Stomach (tissue), 9 donors: ENCODE results near the gene RBL1. TPM values are rescaled to one million over a fixed set of nuclear protein-coding genes. Genes with fewer than 3 reads are reported as not detected.
"Not testable (repeated sequence)": the region's sequence is repeated elsewhere in the genome, so short reads cannot be mapped to it uniquely, and the experiment has no call there.

Source experiments
- DNase-seq, 2 donors: peaks; one replicate each; pipeline versions ENCODE4 v3.0.0 to v3.0.0-alpha.2; 2013 to 2019
- H3K27ac ChIP-seq, 5 donors: fragments of 200-600 bp in 4 of 5; sonication (generic) in 4 of 5; one replicate each; pipeline ENCODE4 v1.5.1; 2013 to 2019; ENCODE audit warnings: mild to moderate bottlenecking in 1 of 5, moderate library complexity in 1 of 5
- H3K27me3 ChIP-seq, 3 donors: fragments of 200-600 bp; sonication (generic); one replicate each; pipeline ENCODE4 v1.5.1; 2017 to 2019; ENCODE audit warnings: mixed run types in 1 of 3
- H3K36me3 ChIP-seq, 4 donors: fragments of 200-600 bp; sonication (generic); 1 replicate in 3 of 4; 2 replicates in 1 of 4; pipeline ENCODE4 v1.5.1; 2016 to 2019
- H3K4me1 ChIP-seq, 4 donors: fragments of 200-600 bp; sonication (generic); one replicate each; pipeline ENCODE4 v1.5.1; 2016 to 2019
- H3K4me3 ChIP-seq, 4 donors: fragments of 200-600 bp; sonication (generic) in 3 of 4; one replicate each; pipeline ENCODE4 v1.5.1; 2016 to 2019; ENCODE audit warnings: mild to moderate bottlenecking in 1 of 4
- H3K9me3 ChIP-seq, 4 donors: fragments of 200-600 bp; sonication (generic); one replicate each; pipeline ENCODE4 v1.5.1; 2016 to 2019
- CTCF ChIP-seq, 7 experiments: fragments of 450-650 bp in 4 of 7; fragments of 200-600 bp in 3 of 7; sonication (generic) in 3 of 7; IDR thresholded peaks; one replicate each; pipeline ENCODE4 v1.5.1; 2016 to 2019; ENCODE audit warnings: antibody characterized with exemption in 7 of 7, control low read depth in 2 of 7, mild to moderate bottlenecking in 1 of 7
- EP300 ChIP-seq: sonication (generic); formaldehyde crosslinking; IDR thresholded peaks from one replicate; pipeline ENCODE4 v1.6.1; 2017; ENCODE audit warnings: antibody characterized with exemption
- POLR2A ChIP-seq, 4 donors: fragments of 450-650 bp; IDR thresholded peaks; one replicate each; pipeline ENCODE4 v1.6.1; 2016; ENCODE audit warnings: antibody characterized with exemption in 4 of 4, control low read depth in 2 of 4, mild to moderate bottlenecking in 1 of 4, moderate library complexity in 1 of 4
- POLR2AphosphoS5 ChIP-seq, 3 donors: sonication (generic); formaldehyde crosslinking; IDR thresholded peaks; one replicate each; pipeline ENCODE4 v1.6.1; 2016; ENCODE audit warnings: antibody characterized with exemption in 3 of 3
- WGBS, 5 donors: extraction: QIAGEN DNeasy Blood & Tissue Kit in 3 of 5; methylation state at CpG; one replicate each; pipeline versions ENCODE4 v1.1.5 to v1.1.7; 2013 to 2018; 5-methylcytosine and 5-hydroxymethylcytosine counted together
- intact Hi-C: fragments of 100-400 bp; cut with DNase I; formaldehyde crosslinking; loops from one replicate; pipeline ENCODE4 v1.15.1; 2023; ENCODE audit warnings: low total_unique reads
- polyA plus RNA-seq, 3 donors: library from polyadenylated mRNA; stranded (reverse); fragments of 200-250 nt; gene quantifications; one replicate each; pipeline ENCODE4 v1.2.3, GENCODE V29; 2013
- total RNA-seq, 5 donors: library from RNA; depleted of rRNA; stranded (reverse); fragments of >200 nt; gene quantifications; one replicate each; pipeline versions ENCODE4 v1.1.0 to v1.2.3, GENCODE V29; 2014 to 2016
- donor health status: healthy with polysubstance abuse.
- donor health status: Bipolar disorder and iron deficiency.
- donor health status: healthy.

Gene RBL1
- total and polyA plus RNA-seq, 8 donors, result 1.5 to 13.0 (median 2.5) TPM

DNA sequence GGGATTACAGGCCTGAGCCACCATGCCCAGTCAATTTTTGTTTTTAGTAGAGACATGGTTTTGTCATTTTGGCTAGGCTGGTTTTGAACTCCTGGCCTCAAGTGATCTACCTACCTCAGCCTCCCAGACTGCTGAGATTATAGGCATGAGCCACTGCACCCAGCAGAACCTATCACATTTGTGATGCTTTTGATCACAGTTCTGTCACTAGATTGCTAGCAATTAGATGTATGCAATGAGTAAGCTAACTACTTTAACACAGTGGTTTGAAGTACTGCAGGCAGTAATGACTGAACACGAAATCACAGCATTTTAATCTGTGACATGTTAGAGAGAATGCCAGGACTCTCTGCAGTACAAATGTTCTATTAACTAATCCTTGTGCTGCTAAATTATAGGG is 124.7 kb downstream of the RBL1 start:
- TF ChIP-seq EP300 (no peak), CTCF (IDR thresholded peaks at IDR 0.05) (no peak), POLR2AphosphoS5 (IDR thresholded peaks at IDR 0.05) (no peak)
- intact Hi-C loops, result no loop called here
- H3K4me1 ChIP-seq, result no peaks in the 10 kb centered on the region
- no peaks in the 10 kb centered on the region for H3K36me3 ChIP-seq
- H3K4me3 ChIP-seq, result no peak overlapping the region
- H3K9me3 ChIP-seq, result no peaks in the 10 kb centered on the region
- no peak for DNase-seq
- H3K27me3 ChIP-seq, result no peaks in the 10 kb centered on the region
- 73 to 89% (median 74%) methylated on average over 1 of the region's 1 CpG for WGBS, 5 donors
- H3K27ac ChIP-seq, result no peak overlapping the region

GRCh38 chr20:36969478-36970186 is 126.2 kb downstream of the RBL1 start:
- intact Hi-C loops, result no loop called here
- Histone ChIP-seq H3K4me1 (no peaks in the 10 kb centered on the region), H3K27ac (peak overlapping the region in 1 of 5 donors; percentile 57), H3K4me3 (no peak overlapping the region), H3K36me3 (no peaks in the 10 kb centered on the region), H3K27me3 (no peaks in the 10 kb centered on the region), H3K9me3 (no peaks in the 10 kb centered on the region)
- DNase-seq, result peak in 1 of 2 donors; percentile 38
- TF ChIP-seq POLR2A (IDR thresholded peaks at IDR 0.05) (no peak), CTCF (IDR thresholded peaks at IDR 0.05) (no peak), POLR2AphosphoS5 (IDR thresholded peaks at IDR 0.05) (no peak), EP300 (no peak)
- 76 to 82% (median 79%) methylated on average over 10 of the region's 10 CpGs for WGBS, 5 donors

GRCh38 chr20:36969051-36969450 is 126.7 kb downstream of the RBL1 start:
- TF ChIP-seq CTCF (IDR thresholded peaks at IDR 0.05) (no peak), POLR2A (IDR thresholded peaks at IDR 0.05) (no peak), POLR2AphosphoS5 (IDR thresholded peaks at IDR 0.05) (no peak), EP300 (no peak)
- no peaks in the 10 kb centered on the region for H3K36me3 ChIP-seq
- no peaks in the 10 kb centered on the region for H3K9me3 ChIP-seq
- intact Hi-C loops, result no loop called here
- H3K4me3 ChIP-seq, result no peak overlapping the region
- H3K27me3 ChIP-seq, result no peaks in the 10 kb centered on the region
- no peak for DNase-seq
- 85 to 96% (median 94%) methylated on average over 4 of the region's 4 CpGs for WGBS, 5 donors
- H3K27ac ChIP-seq, result peak overlapping the region in 1 of 5 donors; percentile 57
- no peaks in the 10 kb centered on the region for H3K4me1 ChIP-seq

GRCh38 chr20:36967636-36968035 is 128.2 kb downstream of the RBL1 start:
- Histone ChIP-seq H3K4me3 (no peak overlapping the region), H3K36me3 (no peaks in the 10 kb centered on the region), H3K27me3 (no peaks in the 10 kb centered on the region), H3K9me3 (peaks cover 0 to 6% (median 2%) of the 10 kb centered on the region in 4 donors), H3K4me1 (no peaks in the 10 kb centered on the region), H3K27ac (no peak overlapping the region)
- WGBS, 5 donors, result 84 to 91% (median 88%) methylated on average over 5 of the region's 5 CpGs
- DNase-seq, result no peak
- intact Hi-C loops, result no loop called here
- no peak for TF ChIP-seq POLR2A (IDR thresholded peaks at IDR 0.05)
- no peak for TF ChIP-seq EP300
- TF ChIP-seq CTCF (IDR thresholded peaks at IDR 0.05), result no peak
- no peak for TF ChIP-seq POLR2AphosphoS5 (IDR thresholded peaks at IDR 0.05)

DNA sequence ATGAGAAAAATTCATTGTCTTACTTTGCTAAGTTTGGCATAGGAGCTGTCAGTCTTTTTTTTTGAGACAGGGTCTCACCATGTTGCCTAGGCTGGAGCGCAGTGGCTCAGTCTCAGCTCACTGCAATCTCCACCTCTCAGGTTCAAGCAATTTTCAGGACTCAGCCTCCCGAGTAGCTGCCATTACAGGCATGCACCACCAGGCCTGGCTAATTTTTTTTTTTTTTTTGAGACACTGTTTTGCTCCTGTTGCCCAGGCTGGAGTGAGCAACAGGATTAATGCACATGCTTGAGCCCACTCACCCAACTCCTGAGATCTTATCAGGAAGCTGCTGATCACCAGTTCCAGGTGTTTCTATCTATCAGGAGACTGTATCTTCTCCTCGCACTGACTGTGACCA is 128.8 kb downstream of the RBL1 start:
- peaks cover 0 to 12% (median 7%) of the 10 kb centered on the region in 4 donors for H3K9me3 ChIP-seq
- DNase-seq, H3K4me1 ChIP-seq, intact Hi-C loops, H3K27me3 ChIP-seq, H3K4me3 ChIP-seq, H3K27ac ChIP-seq, H3K36me3 ChIP-seq: not testable (repeated sequence)
- 85 to 98% (median 95%) methylated on average over 3 of the region's 3 CpGs for WGBS, 5 donors

- H3K27me3 ChIP-seq, DNase-seq, H3K4me1 ChIP-seq, H3K36me3 ChIP-seq, H3K27ac ChIP-seq, H3K4me3 ChIP-seq, intact Hi-C loops: not testable (repeated sequence)
- H3K9me3 ChIP-seq, result peaks cover 0 to 16% (median 8%) of the 10 kb centered on the region in 4 donors
- 78 to 81% (median 80%) methylated on average over 9 of the region's 9 CpGs for WGBS, 5 donors
Observed at GRCh38 chr20:36962354-36962941, 133.3 kb downstream of the RBL1 start.
